RKO (cell line): ENCODE measurements around the gene FBXL19.
A peak's percentile ranks its signal among the peaks of the same experiment; 100 is the strongest.

ENCODE experiments used
- DNase-seq: peaks from one replicate; pipeline ENCODE4 v3.0.0-alpha.2; 2016; ENCODE audit warnings: low spot score

Gene FBXL19

GRCh38 chr16:30894540-30895368, 28.6 kb upstream of the FBXL19 start:
- DNase-seq = peak; percentile 16

DNA sequence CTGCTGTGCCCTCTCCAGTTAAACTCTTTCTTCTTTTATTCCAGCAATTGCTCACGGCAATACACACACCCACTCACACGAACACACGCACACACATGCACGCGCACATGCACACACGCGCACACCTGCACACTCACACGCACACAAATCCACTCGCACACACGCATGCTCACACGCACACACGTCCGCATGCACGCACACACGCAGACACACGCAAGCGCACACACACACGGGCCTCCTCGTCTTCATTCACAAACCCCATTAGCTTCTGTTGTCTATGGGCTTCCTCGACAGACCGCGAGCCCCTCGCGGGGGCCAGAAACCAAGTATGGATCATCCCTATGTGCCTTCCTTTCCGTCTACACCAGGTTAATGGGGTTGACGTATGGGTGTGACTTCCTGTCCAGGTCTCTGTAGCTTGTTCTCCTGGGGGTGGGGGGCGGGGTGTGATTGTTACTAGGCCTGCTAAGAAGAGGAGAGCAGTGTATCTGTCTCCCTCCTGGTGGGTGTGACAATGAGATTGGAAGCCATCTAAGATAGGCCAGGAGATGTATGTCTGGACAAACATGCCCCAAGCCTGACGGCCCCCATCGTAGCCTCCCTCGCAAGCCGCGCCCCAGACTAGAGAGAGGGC, 27.6 kb upstream of the FBXL19 start:
- DNase-seq = no peak

- DNase-seq = no peak
These were observed 27.0 kb upstream of the FBXL19 start, which contains the start of gene CTF1 for GRCh38 chr16:30896261-30896888. CTF1 (plus strand) TSS chr16:30896614; CDS start chr16:30896644, 30 bp downstream.

GRCh38 chr16:30896889-30897733, 26.3 kb upstream of the FBXL19 start:
- DNase-seq = peak; percentile 18

DNA sequence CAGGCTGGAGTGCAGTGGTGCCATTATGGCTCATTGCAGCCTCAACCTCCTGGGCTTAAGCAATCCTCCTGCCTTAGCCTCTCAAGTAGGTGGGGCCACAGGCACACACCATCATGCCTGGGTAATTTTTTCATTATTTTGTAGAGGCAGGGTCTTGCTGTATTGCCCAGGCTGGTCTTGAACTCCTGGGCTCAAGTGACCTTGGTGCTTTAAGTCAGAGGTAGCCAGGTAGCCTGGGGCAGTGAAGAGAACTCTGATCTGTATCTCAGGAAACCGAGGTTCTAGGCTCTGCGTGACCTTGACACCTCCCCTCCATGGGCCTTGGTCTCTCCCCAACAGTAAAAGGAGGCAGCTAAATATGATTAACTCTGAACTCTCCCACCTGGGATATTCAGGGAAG, 23.6 kb upstream of the FBXL19 start:
- no peak for DNase-seq

DNA sequence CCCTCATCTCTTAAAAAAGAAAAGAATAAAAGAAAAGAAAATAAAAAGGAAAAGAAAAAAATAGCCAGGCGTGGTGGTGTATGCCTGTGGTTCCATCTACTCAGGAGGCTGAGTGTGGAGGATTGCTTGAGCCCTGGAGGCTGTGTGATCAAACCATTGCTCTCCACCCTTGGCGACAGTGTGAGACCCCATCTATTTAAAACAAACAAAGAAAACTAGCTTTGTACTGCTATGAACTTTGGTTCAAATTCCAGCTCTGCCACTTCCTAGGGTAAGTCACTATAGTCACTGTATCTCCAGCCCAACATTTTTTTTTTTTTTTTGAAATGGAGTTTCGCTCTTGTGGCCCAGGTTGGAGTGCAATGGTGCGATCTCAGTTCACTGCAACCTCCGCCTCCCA, 22.8 kb upstream of the FBXL19 start:
- no peak for DNase-seq

DNA sequence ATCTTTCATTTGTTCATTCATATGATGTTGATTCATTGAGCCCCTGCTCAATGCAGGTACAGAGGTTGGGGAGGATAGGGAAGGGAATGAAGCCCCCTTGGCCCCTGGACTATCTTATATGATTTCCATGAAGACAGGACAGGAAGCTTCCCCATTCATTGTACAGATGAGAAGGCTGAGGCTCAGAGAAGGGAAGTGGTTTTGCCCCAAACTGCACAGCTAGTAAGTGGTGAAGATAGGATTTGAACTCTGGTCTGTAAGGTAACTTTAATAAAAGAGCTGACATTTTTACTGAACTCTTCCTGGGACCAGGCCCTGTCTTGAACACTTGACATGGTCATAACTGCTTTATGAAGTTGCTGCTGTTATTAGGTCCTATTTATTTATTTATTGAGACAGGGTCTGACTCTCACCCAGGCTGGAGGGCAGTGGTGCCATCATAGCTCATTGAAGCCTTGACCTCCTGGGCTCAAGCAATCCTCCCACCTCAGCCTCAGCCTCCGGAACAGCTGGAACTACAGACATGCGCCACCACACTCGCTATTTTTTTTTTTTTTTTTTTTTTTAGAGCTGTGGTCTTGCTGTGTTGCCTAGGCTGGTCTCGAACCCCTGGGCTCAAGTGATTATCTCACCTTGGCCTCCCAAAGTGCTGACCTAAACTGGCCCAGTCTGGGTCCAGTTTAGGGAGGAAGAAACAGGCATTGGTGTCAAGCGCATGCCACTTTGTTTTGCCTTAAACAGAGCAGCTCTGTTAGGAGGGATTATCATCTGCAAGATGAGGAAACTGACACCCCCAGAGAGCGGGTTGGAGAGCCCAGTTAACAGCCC, 22.0 kb upstream of the FBXL19 start:
- peak; percentile 35 for DNase-seq

DNA sequence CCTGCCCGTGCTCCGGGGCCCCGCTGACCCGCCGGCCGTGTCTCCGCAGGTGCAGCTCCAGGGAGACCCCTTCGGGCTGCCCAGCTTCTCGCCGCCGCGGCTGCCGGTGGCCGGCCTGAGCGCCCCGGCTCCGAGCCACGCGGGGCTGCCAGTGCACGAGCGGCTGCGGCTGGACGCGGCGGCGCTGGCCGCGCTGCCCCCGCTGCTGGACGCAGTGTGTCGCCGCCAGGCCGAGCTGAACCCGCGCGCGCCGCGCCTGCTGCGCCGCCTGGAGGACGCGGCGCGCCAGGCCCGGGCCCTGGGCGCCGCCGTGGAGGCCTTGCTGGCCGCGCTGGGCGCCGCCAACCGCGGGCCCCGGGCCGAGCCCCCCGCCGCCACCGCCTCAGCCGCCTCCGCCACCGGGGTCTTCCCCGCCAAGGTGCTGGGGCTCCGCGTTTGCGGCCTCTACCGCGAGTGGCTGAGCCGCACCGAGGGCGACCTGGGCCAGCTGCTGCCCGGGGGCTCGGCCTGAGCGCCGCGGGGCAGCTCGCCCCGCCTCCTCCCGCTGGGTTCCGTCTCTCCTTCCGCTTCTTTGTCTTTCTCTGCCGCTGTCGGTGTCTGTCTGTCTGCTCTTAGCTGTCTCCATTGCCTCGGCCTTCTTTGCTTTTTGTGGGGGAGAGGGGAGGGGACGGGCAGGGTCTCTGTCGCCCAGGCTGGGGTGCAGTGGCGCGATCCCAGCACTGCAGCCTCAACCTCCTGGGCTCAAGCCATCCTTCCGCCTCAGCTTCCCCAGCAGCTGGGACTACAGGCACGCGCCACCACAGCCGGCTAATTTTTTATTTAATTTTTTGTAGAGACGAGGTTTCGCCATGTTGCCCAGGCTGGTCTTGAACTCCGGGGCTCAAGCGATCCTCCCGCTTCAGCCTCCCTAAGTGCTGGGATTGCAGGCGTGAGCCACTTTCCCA, 21.1 kb upstream of the FBXL19 start:
- DNase-seq = peak; percentile 79

- DNase-seq = no peak
These were observed 20.4 kb upstream of the FBXL19 start for GRCh38 chr16:30903002-30903401.

GRCh38 chr16:30903596-30903995, 19.8 kb upstream of the FBXL19 start:
- DNase-seq = peak; percentile 49

DNA sequence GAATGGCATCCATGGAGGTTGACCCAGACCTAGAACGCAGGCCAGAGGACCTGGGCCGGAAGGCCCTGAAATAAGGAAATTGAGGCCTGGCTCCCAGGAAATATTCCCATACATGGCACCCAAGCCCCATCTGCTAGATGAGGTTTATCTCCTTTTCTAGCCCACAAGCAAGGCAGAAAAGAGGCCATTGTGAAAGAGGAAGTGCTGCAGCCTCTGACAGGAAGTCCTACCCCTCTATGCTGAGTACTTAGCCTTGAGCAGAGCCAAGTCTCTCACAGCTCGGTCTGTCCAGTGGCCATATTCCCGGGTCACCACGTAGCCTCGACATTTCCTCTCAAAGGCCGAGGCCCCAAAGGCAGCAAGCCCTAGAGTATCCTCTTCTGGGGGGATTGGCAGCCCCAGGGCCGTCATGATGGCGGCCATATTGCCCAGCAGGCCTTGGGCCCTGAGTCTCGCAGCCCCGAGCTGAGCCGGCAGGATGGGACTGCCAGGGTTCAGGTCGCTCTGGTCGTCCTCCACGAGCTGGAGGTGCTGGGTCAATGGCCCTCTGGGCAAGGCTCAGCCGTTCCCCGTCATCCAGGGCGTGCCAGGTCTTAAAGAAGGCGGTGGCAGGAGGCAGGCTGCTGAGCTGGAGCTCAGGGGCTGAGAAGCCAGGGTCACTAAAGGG, 19.1 kb upstream of the FBXL19 start:
- no peak for DNase-seq

DNA sequence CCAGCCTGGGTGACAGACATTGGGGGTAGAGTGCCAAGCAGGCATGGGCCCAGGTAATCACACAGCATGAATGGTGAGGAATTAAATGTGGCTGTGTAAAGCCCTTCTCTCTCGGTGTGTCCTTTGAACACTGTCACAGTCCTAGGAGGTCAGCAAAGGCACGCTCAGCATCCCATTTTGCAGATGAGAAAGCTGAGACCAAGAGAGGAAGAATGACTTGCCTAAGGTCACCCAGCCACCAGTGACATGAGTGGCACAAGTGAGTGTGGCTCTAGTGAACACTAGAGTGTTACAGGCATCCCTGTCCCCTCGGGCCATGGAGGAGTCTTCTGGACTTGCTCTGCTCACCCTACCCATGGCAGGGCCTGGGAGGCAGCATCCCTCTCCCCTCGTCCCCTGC, 16.3 kb upstream of the FBXL19 start:
- no peak for DNase-seq

GRCh38 chr16:30910427-30911029, 12.8 kb upstream of the FBXL19 start:
- no peak for DNase-seq

- DNase-seq = no peak
These were observed 10.5 kb upstream of the FBXL19 start for GRCh38 chr16:30912794-30913412.

- no peak for DNase-seq
These were observed 8.5 kb upstream of the FBXL19 start for GRCh38 chr16:30914830-30915229.

DNA sequence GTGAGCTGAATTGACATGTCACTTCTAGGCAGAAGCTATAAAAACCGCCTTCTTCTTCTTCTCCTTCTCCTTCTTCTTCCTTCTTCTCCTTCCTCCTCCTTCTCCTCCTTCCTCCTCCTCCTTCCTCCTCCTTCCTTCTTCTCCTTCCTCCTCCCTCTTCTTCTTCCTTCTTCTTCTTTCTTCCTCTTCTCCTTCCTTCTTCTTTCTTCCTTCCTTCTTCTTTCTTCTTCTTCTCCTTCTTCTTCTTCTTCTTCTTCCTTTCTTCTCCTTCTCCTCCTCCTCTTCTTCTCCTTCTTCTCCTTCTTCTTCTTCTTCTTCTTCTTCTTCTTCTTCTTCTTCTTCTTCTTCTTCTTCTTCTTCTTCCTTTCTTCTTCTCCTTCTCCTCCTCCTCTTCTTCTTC, 4.8 kb upstream of the FBXL19 start:
- DNase-seq = no peak

DNA sequence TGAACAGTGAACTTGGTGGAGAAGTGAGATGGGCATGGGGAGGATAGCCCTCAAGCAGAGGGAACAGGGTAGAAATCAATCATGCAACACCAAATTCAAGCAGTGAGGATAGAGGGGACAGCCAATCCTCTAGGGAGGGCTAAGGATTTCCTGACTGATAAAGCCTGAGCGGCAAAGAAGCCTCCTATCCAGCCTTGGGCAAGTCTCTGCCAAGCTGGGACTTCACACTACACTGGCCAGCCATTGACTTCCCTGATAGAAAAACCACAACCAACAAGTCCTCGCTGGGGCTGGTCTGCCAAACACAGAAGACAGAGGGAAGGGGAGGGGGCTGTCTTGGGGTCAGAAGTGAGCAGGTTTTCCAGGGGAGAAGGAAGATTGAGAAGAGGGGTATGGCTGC, 2.5 kb upstream of the FBXL19 start:
- DNase-seq = no peak

GRCh38 chr16:30921459-30921747, 2.0 kb upstream of the FBXL19 start:
- DNase-seq = no peak
